ENCODE results near the gene SHTN1. TPM values are rescaled to one million over a fixed set of nuclear protein-coding genes. Genes with fewer than 3 reads are reported as not detected.

Gene SHTN1
- total and polyA plus RNA-seq, 10 of the 15 experiments (the other 5 are each of a cell fraction or from before 2014, with no cell fraction given): 0.79 to 4.0 (median 2.0) TPM

GRCh38 chr10:116868198-116868676, 136.8 kb downstream of the SHTN1 start:
- Histone ChIP-seq H3K9ac (ENCODE audit: control insufficient read depth, insufficient read depth, low read length) (no peak overlapping the region), H2AFZ (ENCODE audit: control insufficient read depth, low read depth, low read length) (no peak overlapping the region), H3K9me3 (replicated peaks; ENCODE audit: control insufficient read depth, insufficient read depth, low read length) (no peaks in the 10 kb centered on the region), H3K79me2 (ENCODE audit: control insufficient read depth, insufficient read depth, low read length) (no peaks in the 10 kb centered on the region), H3K4me2 (ENCODE audit: control insufficient read depth, insufficient read depth) (no peak overlapping the region), H3K27me3 (replicated peaks in 1 of 2; ENCODE audit: control insufficient read depth in 2 of 2, insufficient read depth in 2 of 2, low read length in 1 of 2) (no peaks in the 10 kb centered on the region; a peak in 2 of 4 replicates), H3K4me3 (no peak overlapping the region), H3K27ac (ENCODE audit: control insufficient read depth, insufficient read depth) (no peak overlapping the region), H4K20me1 (ENCODE audit: control insufficient read depth, insufficient read depth) (no peaks in the 10 kb centered on the region), H3K36me3 (ENCODE audit: control insufficient read depth in 2 of 2, insufficient read depth in 2 of 2, low read length in 1 of 2) (no peaks in the 10 kb centered on the region), H3K4me1 (ENCODE audit: control insufficient read depth, insufficient read depth, low read length) (no peaks in the 10 kb centered on the region)
- in situ Hi-C loops (cut with MboI) (no loop called here), intact Hi-C loops (cut with micrococcal nuclease; ENCODE audit: unreplicated experiment) (no loop called here)
- no peak for TF ChIP-seq ZNF384 (IDR thresholded peaks at IDR 0.05; ENCODE audit: borderline replicate concordance, low read depth, low read length)
- no peak for TF ChIP-seq RELA (IDR thresholded peaks at IDR 0.05; ENCODE audit: borderline replicate concordance, partially characterized antibody)
- TF ChIP-seq YBX1 (IDR thresholded peaks at IDR 0.05): no peak
- no peak for TF ChIP-seq SMARCA5 (IDR thresholded peaks at IDR 0.05)
- TF ChIP-seq ESRRA (IDR thresholded peaks at IDR 0.05; ENCODE audit: low read length): no peak
- no peak for TF ChIP-seq ZNF207 (IDR thresholded peaks at IDR 0.05; ENCODE audit: borderline replicate concordance)
- no peak for TF ChIP-seq CREM (IDR thresholded peaks at IDR 0.05; ENCODE audit: low read depth)
- no peak for TF ChIP-seq MLLT1 (IDR thresholded peaks at IDR 0.05)
- TF ChIP-seq ASH2L (IDR thresholded peaks at IDR 0.05; ENCODE audit: borderline replicate concordance, low read depth): no peak
- TF ChIP-seq SP1 (IDR thresholded peaks at IDR 0.05; ENCODE audit: low read depth, low read length): no peak
- no peak for TF ChIP-seq SRF (IDR thresholded peaks at IDR 0.05; ENCODE audit: low read depth in 2 of 2, low read length in 2 of 2)
- no peak for TF ChIP-seq ZNF217 (IDR thresholded peaks at IDR 0.05)
- TF ChIP-seq MTA2 (IDR thresholded peaks at IDR 0.05; ENCODE audit: low read depth): no peak
- TF ChIP-seq CHD2 (IDR thresholded peaks at IDR 0.05; ENCODE audit: borderline replicate concordance, low read depth, low read length): no peak
- TF ChIP-seq PBX3 (IDR thresholded peaks at IDR 0.05; ENCODE audit: insufficient replicate concordance, low read depth, low read length): no peak
- CTCF ChIA-PET: no interaction called here
- RAD21 ChIA-PET (ENCODE audit: unreplicated experiment): no interaction called here
- SMC1A ChIA-PET (ENCODE audit: uncharacterized antibody, unreplicated experiment): no interaction called here
- POLR2A ChIA-PET: no interaction called here
- WGBS (ENCODE audit: insufficient coverage, insufficient replicate concordance, low lambda C conversion rate, missing lambda C conversion rate): 24% methylated on average over 4 of the region's 4 CpGs
- no TSS peak for BruUV-seq (replicated peaks)
- no peak for DNase-seq (ENCODE audit: low read depth, low spot score)
- ATAC-seq: no peak
- no peak for FAIRE-seq

Measured in GM12878 (cell line).